ENCODE data around the gene ETNK1.
"Not testable (repeated sequence)": the region's sequence is repeated elsewhere in the genome, so short reads cannot be mapped to it uniquely, and the experiment has no call there.

The ETNK1 gene

DNA sequence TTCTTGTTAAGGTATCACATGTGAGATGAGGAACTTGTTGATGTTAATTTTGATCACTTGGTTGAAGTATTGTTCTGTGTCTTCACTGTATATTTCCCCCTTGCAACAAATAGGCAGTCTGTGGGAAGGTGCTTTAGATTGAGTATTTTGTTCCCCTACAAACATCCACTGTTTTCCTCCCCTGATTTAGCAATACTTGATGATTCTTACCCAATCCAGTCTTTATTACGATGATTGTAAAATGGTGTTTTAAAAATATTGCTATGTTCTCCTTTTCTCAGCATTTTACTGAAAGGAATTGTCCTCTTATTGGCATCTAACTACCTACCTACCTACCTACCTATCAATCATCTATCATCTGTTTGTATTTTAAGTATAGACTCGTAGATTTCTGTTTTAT lies 66.3 kb downstream of the ETNK1 start:
- peak; percentile 27 for DNase-seq

DNA sequence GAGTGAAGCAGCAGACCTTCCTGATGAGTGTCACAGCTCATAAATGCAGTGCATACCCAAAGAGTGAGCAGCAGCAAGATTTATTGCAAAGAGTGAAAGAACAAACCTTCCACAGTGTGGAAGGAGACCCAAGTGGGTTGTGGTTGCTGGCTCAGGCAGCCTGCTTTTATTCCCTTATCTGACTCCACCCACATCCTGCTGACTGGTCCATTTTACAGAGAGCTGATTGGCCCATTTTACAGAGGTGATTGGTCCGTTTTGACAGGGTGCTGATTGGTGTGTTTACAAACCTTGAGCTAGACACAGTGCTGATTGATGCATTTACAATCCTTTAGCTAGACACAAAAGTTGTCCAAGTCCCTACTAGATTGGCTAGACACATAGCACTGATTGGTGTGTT lies 67.5 kb downstream of the ETNK1 start:
- DNase-seq: not testable (repeated sequence)

DNA sequence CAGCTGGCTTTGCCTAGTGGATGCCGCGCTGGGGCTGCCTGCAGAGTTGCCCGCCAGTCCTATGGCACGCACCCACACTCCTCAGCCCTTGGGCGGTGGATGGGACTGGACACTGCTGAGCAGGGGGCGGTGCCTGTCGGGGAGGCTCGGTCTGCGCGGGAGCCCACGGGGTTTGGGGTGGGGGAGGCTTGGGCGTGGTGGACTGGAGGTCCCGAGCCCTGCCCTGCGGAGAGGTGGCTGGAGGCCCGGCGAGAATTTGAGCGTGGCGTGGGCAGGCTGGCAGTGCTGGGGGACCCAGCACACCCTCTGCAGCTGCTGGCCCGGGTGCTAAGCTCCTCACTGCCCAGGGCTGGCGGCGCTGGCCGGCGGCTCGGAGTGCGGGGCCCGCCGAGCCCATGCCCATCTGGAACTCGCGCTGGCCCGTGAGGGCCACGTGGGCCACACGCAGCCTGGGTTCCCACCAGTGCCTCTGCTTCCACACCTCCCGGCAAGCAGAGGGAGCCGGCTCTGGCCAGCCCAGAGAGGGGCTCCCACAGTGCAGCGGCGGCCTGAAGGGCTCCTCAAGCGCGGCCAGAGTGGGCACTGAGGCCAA lies 68.1 kb downstream of the ETNK1 start:
- DNase-seq: no peak

DNA sequence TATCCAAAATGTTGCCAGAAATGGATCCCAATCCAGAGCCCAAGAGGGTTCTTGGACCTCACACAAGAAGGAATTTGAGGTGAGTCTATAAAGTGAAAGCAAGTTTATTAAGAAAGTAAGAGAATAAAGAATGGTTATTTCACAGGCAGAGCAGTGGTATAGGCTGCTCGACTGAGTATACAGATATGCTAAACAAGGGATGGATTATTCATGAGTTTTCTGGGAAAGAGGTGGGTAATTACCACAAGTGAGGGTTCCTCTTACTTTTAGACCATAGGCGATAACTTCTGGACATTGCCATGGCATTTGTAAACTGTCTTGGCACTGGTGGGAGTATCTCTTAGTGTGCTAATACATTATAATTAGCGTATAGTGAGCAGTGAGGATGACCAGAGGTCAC lies 73.6 kb downstream of the ETNK1 start:
- DNase-seq: no peak

DNA sequence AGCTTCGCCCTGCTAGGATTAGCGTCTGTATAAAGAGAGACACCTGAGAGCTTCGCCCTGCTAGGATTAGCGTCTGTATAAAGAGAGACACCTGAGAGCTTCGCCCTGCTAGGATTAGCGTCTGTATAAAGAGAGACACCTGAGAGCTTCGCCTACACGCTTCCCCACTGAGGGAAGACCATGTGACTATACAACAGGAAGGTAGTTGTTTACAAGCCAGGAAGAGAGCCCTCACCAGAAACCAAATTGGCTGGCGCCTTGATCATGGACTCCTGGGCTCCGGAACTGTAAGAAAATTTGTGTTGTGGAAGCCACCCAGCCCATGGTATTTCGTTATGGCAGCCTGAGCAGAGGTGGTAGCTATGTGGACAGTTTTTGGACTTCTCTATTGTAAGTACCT lies 74.7 kb downstream of the ETNK1 start:
- not testable (repeated sequence) for DNase-seq

DNA sequence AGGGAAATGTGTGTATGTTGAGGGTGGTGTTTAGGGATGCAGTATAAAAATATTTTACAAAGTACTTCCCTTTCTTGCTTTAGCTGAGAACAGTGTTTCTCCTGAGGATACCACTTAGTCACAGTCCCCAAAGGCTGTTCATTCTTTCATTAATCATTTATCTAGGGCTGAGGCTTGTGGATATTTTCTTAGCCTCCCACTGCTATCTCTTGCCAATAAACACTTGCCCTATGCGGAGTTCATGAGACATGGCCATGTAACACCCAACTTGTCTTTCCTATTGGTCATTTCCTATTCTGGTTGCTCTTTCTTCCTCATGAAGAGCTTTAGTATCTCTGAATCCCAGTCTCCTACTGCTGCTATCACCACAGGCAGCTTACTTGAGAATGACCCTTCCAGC lies 75.1 kb downstream of the ETNK1 start:
- DNase-seq: peak; percentile 2

DNA sequence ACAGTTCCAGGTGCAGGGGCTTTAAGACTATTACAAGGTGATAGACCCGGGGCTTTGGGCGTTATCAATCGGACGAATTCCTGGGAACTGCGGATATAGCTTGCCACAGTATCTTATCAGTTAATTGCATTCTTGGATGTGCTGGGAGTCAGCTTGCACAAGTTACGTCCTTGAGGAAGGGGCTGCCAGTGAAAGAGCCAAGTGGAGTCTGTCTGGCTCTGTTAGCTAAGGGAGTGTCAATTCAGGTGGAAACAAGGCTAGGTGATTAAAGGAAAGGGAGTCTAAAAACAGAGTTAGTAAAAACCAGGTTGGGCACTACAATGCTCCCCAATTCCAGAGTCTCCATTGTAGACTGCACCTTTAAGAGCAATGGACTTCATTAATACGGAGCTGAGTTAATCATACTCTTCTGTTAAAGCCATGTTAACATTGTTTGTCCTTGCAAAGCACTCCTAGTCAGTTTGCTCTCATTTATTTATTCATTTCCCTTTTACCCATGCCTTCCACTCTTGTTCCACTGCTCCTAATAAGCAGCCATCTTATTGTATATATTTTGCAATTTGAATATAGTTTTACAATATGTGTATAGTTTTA lies 76.3 kb downstream of the ETNK1 start:
- not testable (repeated sequence) for DNase-seq

DNA sequence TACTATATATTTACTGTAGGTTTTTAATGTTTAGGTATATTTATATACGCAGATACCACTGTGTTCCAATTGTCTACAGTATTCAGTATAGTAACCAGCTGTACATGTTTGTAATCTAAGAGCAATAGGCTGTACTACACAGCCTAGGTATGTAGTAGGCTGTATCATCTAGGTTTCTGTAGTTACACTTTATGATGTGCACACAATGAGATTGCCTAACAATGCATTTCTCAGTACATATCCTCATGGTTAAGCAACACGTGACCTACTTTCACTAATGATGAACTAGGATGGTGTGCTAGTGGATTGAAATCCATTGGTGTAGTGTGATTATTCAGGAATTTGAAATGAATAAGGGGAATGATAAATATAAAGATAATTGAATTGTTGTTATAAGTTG lies 77.7 kb downstream of the ETNK1 start:
- DNase-seq: peak; percentile 40

DNA sequence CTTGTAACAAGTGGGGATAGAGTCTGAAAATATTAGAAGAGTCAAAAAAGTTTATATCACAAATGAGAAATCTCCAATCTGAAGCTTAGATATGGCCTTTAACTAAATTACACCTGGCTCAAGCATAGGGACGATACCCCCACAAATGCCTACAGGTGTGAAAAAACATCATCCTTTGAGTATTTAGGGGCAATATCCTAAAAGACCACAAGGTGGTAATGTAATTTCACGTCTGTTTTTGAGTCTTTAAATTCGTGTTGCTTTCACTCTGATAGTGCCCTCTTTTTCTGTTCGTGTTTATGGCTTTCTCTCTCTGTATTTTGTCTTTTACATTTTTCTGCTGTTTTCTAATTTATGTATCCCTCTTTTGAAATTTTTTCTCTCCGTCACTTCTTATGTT lies 84.3 kb downstream of the ETNK1 start:
- peak; percentile 10 for DNase-seq

DNA sequence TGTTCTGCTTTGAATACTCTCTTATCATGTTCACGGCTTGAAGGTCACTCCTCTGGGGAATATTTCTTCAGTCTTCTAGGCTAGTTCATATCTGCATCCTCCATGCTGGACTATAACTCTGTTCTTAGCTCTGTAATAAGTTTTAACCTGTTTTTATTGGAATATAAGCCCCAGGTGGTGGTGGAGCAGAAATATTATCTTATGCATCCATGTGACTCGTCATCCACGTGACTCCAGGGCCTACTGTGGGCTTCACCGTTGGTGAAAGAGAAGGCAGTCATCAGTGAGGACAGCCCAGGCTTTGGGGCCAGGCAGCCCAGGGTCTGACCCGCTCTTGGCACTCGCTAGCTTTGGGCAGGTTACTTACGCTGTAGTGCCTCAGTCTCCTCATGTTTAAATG lies 87.1 kb downstream of the ETNK1 start:
- no peak for DNase-seq

DNA sequence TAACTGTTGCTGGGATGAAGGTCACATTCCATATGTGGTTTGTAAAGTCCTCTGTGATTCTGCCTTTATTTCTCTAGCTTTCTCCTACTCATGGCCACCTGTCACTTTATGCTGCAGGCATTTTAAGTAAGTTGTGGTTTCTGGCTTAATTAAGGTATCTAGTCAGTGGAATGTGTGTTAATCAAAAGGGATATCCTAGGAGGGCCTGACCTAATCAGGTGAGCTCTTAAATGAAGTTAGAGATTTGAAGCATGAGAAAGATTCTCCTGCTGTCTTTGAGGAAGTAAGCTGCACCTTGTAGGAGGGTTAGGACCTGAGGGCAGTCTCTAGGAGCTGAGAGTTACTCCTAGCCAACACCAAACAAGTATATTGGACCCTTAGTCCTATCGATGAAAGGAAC lies 90.3 kb downstream of the ETNK1 start:
- DNase-seq: no peak

DNA sequence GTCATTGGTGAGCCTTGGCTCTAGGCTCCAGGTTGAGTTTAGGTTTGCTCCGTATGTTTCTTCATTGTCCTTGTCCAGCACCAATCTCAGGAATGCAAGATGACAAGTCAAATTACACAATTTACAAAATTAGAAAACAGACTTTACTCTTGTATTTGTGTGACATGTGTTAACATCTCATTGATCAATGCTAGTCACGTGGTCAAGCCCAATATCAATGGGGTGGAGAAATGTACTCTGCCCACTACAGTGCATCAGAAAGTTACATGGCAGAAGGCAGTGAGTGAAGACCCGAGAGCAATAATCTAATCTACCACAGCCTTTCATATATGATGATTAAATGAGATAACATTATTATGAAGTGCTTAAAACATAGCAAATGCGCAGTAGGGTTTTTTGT lies 94.8 kb downstream of the ETNK1 start:
- no peak for DNase-seq

DNA sequence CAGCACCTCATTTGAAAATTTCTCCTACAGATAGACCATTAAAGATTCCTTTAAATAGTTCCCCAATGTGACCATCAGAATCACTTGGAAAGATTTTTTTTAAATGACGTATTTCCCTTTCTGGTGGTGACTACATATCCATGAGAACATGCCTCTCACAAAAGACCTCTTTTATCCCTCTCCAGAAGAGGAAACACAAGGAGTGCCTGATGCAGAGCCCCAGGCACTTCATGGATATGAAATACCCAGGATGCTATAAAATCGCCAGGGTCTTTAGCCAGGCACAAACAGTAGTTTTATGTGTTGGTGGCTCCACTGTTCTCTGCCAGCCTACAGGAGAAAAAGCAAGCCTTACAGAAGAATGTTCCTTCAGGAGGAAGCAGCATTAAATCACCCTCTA lies 97.1 kb downstream of the ETNK1 start:
- DNase-seq: no peak

DNA sequence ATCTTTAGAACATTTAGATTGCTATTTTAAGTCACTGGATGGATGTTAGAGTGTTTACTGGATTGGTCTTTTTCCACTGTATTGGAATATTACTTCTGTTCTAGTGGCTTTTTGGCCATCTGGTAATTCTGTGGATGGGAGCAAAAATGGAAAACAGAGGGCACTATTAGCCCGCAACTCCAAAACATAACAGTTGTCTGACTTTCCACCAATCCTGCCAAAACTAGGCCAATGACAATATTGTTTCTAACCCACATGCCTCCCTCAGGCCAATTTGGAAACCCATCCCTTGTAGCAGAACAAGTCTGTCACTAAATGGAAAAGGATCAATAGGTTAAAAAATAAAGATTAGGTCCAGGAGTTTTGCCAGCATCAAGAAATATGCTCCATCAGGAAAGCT lies 97.8 kb downstream of the ETNK1 start:
- no peak for DNase-seq

DNA sequence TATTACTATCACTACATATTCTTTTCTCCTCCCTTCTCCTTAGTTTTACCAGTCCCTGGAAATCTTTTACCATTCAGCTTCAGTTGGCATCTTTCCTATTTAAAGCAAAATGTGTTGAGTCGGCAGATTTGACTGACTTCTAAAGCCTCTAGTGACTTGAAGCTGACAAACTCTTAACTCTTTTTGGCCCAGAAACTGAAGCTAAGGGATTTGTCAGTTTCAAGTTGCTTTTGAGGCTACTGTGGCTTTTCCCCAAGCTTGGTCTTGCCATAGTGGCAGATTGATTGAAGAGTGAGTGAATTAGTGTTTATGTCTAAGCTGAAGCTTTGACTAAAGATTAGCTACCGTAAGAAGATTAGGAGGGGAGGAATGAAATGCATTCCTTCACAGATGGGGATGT lies 104.0 kb downstream of the ETNK1 start:
- DNase-seq: peak; percentile 34

DNA sequence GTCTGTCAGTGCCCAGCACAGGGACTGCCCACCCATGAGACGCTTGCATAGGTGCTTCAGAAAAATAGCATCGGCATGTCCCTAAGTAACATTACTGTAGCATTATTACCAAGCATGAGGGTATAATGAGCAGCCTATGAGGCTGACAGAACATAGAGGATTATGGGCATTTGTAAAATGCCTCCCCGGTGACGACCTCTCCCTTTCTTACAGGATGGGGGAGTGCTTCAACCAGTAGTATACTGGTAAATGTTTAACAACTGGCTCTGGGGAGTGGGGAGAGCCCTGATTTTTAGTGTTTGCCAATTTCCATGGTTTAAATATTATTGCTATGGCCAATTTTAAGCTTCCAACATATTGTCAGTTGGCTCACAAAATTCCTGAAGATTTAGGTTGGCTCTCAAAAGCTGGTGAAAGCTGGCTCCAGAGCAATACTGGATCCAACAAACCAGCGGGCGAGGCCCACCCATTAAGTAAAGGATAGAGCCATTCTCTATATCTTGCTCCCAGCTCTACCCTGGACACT lies 104.5 kb downstream of the ETNK1 start:
- no peak for DNase-seq

DNA sequence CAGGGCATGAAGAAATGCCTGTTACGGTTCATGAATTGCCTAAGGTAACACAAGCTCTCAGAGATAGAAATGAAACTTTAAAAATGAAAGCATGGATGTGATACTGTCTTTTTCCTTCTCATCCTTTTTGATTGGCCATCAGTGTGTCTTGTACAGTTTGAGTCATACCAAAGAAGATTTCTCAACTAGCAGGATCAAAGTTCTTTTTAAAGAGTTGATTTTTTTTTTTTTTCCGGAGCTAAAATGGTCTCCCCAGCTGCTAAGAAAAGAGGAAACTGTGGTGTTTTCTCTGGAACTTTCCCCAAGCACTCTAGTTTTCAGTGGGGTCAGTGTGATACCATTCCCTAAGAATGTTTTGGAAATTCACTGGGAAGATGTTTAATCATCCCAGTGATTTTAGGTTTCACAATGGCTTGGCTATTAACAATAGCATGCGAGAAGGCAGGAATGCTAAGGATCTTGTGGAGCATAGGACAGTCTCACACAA lies 105.0 kb downstream of the ETNK1 start:
- peak; percentile 97 for DNase-seq

DNA sequence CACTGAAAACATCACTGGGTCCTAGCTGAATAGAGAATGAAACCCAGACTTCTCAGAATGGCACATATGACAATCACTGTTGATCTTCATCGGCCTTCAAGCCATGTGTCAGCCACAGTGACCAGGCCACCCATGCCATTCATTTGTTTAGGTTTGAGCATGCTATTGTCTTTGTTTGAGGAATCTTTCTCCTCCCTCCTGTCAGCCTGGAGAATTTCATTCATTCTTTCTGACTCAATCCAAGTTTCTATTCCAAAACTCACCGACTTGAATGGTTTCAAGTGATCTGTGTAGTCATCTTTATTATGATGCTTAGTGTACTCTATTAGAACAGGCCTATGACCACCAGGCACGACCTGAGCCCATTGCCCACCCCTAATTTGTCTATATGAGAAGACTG lies 106.3 kb downstream of the ETNK1 start:
- DNase-seq: no peak

DNA sequence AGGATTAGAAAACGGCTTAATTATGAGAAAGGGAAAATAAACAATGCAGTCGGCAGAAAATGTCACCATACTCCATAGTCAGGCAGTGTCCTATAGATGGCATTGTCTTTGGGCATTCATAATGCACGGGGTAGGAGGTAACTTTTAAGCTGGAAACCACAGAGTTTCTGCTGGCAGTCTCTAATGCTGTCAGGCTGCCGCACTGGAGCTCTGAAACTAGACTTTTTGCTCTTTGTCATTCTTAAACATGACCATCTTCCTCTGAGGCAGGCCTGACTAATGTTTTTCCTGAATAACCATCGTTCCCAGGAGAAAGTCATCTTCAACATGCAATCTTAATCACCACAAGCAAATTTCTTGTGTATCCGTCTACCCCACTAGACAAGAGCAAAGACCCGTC lies 108.8 kb downstream of the ETNK1 start:
- peak; percentile 7 for DNase-seq

DNA sequence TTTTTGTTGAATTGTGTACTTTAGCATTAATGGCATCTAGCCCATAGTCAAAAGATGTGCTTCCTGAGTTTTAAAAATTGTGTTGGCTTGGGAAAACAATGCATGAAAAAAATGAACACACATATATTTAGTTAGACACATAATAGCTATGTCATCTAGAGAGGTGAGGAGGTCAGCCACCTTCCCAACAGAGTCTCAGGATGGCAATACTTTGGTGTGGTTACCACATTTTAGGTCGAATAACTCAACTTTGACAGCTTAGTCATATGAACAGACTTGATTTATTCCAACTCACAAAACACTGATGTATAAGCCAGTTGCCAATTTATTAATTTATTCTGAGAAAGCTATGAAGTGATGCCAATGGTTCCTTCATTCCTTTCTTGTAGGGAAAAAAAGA lies 114.0 kb downstream of the ETNK1 start:
- peak; percentile 5 for DNase-seq
